NCI-H69 (cell line): ENCODE data around the gene KRTAP2-3.
A peak's percentile ranks its signal among the peaks of the same experiment; 100 is the strongest.
"Not testable (repeated sequence)": the region's sequence is repeated elsewhere in the genome, so short reads cannot be mapped to it uniquely, and the experiment has no call there.

Experiments used
- DNase-seq: peaks from one replicate; lab custom pipeline; 2025; lab: John Stamatoyannopoulos, UW

KRTAP2-3 gene, protein sequence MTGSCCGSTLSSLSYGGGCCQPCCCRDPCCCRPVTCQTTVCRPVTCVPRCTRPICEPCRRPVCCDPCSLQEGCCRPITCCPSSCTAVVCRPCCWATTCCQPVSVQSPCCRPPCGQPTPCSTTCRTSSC

DNA sequence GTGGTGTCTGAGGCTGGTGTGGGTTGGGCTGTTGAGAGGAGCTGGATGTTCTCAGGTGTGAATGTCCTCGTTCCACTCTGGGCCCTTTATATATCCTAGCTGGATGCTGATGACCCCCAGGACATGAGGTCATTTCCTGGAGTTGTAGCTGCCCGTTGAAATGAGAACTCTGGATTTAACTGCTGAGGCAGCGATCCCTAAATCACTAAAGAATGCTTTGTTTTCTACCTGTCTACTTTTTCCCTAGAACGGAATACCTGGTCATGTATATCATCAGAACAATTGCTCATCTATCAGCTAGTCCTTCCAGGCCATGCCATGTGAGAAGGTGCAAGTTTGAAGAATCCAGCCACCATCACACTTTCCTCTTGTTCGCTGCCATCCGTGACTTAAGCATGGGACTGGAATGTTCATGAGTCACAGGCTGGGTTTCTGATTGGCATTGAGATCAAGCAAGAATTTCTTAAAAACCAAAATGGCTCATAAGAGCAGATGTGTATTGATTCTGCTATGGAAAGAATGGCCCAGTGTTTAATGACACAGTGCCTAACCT, at the start of gene KRTAP2-3:
KRTAP2-3 (minus strand) TSS at position 63 of the 553 bp plus-strand sequence. CDS start 64 bp downstream, outside the sequence.
- DNase-seq = no peak

DNA sequence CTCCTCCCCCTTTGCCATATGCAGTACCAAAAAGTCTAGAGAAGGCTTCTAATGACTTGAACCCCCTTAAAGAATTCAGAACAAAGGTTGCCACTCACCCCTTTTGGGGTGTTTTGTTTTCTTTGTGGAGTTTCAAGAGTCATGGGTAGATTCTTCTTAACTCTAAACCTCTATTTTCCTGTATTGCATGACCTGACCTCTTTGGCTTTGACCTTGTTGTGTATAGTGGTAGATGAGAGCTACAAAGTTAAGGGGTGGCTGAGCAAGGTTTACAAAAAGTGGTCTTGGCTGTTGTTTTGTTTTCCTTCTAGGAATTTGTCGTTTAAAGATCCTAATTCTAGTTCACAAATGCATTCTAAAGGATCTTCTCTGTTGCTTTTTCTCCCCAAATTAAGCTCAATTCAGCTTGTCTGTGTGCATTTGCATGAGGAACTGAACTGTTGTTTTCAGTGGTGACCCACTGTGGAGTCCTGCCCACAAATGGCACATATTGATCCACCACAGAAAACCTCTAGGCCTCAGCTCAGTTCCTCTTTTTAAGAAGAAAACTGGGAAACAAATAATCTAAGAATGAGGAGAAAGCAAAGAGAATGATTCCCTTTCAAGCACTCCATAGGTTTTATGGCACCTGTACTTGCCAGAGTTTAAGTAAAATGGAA, 48.9 kb upstream of the KRTAP2-3 start:
- DNase-seq = not testable (repeated sequence)

DNA sequence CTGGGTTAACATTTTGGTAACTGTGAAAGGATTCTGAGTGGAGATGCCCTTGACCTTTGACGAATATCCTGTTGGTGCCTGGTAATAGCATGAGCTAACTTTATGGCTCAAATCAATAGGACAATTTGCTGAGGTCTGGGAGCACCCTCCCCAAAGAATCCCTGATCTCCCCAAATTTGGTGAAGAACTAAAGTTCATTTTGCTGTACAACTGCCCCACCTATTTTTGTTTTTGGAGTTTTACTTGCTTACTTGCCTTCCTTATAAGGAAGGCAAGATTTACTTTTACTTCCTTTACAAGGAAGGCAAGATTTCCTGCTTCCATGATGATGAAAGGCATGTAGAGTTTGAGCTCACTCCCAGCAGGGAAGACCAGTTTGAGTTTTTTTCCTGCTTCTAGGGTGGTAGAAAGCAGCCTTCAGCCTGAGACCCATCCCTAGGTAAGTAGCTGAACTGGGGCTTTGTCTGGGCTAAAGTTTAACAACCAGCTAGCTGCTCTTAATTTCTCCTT, 48.1 kb upstream of the KRTAP2-3 start:
- no peak for DNase-seq

DNA sequence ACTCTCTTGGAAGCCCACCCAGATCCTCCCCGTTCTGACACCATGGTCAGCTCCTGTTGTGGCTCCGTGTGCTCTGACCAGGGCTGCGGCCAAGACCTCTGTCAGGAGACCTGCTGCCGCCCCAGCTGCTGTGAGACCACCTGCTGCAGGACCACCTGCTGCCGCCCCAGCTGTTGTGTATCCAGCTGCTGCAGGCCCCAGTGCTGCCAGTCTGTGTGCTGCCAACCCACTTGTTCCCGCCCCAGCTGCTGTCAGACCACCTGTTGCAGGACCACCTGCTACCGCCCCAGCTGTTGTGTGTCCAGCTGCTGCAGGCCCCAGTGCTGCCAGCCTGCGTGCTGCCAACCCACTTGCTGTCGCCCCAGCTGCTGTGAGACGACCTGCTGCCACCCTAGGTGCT, 45.4 kb upstream of the KRTAP2-3 start, which contains the start of gene KRTAP4-9:
KRTAP4-9 (plus strand) TSS at position 43 of the 400 bp plus-strand sequence; CDS start at position 43, 0 bp downstream.
- DNase-seq = not testable (repeated sequence)

DNA sequence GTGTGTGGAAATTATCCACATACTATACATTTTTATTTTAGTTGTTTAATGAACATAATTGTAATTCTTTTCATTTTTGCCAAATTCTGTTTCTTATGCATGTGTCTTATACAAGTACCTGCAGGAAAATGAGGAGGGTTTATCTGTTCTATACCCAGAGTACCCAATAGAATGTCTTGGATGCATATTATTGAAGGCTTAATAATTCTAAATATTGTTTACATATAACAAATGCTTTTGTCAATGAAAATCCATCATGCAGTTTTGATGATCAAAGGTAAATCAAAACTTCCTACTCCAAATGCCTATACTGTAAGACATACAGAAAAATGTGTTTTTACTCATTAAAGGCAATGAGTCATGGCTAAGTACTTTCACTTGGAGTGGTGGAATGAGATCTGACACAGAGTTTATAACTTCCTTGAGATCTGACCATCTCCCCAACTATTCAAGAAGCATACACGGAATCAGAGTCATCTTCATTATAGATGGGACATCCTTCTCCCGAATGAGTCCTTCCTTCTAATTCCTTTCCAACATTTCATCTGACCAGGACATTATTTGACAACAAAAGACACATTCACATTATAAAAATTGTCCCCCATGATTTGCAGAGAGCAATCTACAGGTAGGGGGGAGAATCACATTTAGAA, 44.6 kb upstream of the KRTAP2-3 start:
- not testable (repeated sequence) for DNase-seq

DNA sequence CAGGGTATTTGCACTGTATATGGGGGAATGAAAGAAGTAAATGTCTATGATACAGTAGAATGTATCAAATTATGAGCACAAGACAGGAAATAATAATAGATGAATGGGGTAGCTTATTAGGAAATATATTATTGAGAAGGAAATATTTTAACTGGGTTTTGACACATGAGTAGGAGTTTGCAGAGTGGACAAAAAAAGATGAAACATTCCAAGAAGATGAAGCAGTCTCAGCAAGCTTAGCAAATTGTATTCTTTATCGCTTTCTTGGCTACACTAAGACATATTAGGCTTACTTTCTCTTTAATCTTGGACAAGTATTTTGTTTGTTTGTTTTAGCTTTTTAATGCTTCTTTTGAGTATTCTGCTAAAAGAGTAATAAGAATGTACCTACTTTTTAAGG, 44.0 kb upstream of the KRTAP2-3 start:
- DNase-seq = no peak

DNA sequence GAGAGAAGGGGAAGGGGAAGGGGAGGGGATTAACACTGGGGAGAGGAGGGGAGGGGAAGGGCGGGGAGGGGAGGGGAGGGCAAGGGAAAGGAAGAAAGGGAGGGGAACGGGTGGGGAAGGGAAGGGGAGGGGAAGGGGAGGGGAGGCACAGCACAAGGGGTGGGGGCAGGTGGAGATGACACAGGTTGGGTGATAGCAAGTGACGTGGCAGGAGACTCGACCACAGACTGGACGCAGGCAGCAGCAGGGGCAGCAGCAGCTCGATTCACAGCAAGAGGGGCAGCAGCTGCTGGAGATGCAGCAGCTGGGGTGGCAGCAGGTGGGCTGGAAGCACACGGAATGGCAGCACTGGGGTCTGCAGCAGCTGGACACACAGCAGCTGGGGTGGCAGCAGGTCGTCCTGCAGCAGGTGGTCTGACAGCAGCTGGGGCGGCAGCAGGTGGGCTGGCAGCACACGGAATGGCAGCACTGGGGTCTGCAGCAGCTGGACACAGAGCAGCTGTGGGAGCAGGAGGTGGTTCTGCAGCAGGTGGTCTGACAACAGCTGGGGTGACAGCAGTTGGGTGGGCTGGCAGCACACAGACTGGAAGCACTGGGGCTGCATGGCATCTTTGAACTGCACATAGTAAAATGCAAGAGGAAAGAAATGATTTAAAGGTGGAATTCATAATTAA, 41.8 kb upstream of the KRTAP2-3 start, which contains the start of gene KRTAP4-16:
KRTAP4-16 (minus strand) TSS at position 624 of the 674 bp plus-strand sequence; CDS start at position 624, 0 bp downstream.
- no peak for DNase-seq

DNA sequence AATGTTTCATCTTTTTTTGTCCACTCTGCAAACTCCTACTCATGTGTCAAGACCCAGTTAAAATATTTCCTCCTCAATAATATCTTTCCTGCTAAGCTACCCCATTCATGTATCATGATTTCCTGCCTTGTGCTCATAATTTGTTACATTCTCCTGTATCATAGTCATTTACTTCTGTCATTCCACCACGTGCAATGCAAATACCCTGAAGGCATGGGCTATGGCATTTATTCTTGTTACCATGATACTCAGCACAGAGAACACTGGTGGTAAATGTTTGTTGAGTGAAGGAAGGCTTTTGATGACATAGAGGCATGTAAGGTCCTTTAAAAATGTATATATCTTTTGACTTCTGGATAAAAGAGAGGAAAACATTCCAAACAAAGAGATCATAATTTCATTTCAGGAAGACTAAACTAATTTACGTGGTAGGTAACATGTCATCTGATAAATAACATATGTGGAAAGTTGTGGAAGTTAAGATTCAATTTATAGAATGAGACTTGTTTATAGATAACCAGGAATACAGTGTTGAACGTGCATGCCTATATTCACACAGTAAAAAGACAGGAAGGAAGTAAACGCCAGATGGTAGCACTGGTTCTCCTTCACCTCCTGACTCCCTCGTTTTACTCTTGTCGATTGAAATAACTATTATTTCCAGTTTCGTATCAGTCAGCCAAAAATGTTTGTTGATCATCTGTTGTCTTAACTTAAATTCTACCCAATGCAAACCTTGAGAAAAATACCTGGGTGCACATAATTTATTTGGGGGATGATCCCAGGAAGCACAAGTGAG, 40.0 kb upstream of the KRTAP2-3 start:
- not testable (repeated sequence) for DNase-seq

DNA sequence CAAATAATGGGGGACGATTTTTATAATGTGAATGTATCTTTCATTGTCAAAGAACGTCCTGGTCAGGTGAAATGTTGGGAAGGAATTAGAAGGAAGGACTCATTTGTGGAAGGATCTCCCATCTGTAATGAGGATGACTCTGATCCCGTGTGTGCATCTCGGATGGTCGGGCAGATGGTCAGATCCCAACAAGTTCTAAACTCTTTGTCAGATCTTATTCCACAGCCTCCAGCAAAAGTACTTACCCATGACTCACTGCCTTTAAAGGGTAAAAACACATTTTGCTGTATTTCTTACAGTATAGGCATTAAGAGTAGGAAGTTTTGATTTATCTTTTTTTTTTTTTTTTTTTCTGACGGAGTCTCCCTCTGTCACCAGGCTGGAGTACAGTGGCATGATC, 38.6 kb upstream of the KRTAP2-3 start:
- no peak for DNase-seq

DNA sequence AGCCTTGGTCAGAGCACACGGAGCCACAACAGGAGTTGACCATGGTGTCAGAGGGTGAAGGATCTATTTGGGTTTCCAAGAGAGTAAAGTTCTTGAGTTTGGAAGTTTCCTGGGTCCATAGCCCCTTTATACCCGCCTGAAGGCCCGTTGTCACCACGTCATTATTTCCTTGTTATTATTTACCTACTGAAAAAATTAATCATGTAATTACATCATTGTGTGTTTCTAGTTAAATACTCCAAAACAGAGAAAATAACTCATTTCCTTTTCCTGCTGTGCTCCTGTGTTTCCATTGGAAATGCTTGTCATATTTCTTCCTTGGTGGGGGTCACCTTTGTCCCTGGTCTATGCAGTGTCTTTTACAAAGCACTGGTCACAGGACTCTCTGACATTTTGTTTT, 38.1 kb upstream of the KRTAP2-3 start, which contains the start of gene KRTAP4-8:
KRTAP4-8 (minus strand) TSS at position 101 of the 400 bp plus-strand sequence; CDS start at position 43, 58 bp downstream.
- DNase-seq = no peak

DNA sequence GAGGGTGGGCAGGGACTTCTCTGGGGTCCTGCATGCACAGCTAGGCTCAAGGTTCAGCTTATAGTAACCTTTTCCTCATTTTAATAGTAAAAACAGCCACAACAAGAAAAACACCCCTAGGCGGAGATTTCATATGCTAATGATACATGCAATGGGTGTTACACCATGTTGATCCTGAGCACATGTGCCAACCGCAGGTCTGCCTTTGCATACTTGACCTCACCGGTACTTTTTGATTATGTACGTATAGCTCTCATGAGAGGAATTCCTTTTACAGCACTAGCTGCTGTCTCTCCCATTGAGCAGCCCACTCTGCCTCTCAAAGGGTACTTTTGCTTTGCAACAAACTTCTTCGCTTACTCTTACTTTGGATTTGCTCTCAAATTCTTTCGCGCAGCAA, 36.1 kb upstream of the KRTAP2-3 start:
- no peak for DNase-seq

DNA sequence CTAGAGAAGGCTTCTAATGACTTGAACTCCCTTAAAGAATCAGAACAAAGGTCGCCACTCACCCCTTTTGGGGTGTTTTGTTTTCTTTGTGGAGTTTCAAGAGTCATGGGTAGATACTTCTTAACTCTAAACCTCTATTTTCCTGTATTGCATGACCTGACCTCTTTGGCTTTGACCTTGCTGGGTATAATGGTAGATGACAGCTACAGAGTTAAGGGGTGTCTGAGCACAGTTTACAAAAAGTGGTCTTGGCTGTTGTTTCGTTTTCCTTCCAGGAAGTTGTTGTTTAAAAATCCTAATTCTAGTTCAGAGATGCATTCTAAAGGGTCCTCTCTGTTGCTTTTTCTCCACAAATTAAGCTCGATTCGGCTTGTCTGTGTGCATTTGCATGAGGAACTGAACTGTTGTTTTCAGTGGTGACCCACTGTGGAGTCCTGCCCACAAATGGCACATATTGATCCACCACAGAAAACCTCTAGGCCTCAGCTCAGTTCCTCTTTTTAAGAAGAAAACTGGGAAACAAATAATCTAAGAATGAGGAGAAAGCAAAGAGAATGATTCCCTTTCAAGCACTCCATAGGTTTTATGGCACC, 28.9 kb upstream of the KRTAP2-3 start:
- not testable (repeated sequence) for DNase-seq

DNA sequence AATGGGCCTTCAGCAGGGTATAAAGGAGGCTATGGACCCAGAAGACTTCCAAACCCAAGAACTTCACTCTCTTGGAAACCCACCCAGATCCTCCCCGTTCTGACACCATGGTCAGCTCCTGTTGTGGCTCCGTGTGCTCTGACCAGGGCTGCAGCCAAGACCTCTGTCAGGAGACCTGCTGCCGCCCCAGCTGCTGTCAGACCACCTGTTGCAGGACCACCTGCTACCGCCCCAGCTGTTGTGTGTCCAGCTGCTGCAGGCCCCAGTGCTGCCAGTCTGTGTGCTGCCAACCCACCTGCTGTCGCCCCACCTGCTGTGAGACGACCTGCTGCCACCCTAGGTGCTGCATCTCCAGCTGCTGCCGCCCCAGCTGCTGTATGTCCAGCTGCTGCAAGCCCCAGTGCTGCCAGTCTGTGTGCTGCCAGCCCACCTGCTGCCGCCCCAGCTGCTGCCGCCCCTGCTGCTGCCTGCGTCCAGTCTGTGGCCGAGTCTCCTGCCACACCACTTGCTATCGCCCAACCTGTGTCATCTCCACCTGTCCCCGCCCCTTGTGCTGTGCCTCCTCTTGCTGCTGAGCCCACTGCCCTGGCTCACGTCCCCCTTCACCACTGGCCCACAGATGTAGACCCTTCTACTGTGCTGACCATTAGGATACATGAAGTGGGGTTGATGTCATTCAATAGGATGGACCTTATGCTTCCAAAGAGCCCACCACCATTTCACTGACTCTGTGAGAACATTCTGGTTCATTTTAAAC, 24.4 kb upstream of the KRTAP2-3 start, which contains the start of gene KRTAP4-7:
KRTAP4-7 (plus strand) TSS at position 51 of the 757 bp plus-strand sequence; CDS start at position 108, 57 bp downstream.
- not testable (repeated sequence) for DNase-seq

DNA sequence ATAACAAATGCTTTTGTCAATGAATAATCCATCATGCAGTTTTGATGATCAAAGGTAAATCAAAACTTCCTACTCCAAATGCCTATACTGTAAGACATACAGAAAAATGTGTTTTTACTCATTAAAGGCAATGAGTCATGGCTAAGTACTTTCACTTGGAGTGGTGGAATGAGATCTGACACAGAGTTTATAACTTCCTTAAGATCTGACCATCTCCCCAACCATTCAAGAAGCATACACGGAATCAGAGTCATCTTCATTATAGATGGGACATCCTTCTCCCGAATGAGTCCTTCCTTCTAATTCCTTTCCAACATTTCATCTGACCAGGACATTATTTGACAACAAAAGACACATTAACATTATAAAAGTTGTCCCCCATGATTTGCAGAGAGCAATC, 23.5 kb upstream of the KRTAP2-3 start:
- DNase-seq = not testable (repeated sequence)

DNA sequence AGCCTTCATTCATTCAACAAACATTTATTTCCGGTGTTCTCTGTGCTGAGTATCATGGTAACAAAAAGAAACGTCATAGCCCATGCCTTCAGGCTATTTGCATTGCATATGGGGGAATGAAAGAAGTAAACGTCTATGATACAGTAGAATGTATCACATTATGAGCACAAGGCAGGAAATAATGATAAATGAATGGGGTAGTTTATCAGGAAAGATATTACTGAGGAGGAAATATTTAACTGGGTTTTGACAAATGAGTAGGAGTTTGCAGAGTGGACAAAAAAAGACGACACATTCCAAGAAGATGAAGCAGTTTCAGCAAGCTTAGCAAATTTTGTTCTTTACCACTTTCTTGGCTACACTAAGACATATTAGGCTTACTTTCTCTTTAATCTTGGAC, 22.7 kb upstream of the KRTAP2-3 start:
- peak; percentile 43 for DNase-seq

DNA sequence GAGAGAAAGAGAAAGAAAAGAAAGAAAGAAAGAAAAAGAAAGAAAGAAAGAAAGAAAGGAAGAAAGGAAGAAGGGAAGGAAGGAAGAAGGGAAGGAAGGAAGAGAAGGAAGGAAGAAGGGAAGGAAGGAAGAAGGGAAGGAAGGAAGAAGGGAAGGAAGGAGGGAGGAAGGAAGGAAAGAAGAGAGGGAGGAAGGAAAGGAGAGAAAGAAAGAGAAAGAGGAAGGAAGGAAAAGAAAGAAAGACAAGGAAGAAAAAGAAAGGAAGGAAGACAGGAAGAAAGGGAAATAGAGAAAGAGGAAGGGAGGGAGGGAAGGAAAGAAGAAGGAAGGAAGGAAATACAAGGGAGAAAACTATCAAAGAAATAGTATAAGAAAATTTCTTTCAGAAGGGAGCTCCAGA, 16.9 kb upstream of the KRTAP2-3 start:
- DNase-seq = no peak

DNA sequence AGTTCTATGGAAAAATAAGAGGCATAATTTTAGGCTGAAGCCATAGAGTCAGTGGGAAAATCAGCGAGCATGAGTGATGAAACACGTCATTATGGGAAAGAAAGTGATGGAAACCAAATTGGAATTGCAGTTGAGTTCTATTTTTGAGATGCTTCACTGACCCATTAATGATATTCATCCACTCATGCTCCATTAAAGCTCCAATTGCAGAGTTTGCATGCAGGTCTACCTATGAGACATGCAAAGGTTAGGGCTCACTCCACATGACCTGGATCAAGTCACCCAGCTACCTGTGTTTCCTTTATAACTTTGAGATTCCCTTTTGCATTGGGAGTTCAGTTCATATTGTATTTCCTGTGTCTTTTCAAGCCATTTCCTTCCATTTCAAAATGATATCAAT, 13.8 kb upstream of the KRTAP2-3 start:
- no peak for DNase-seq

DNA sequence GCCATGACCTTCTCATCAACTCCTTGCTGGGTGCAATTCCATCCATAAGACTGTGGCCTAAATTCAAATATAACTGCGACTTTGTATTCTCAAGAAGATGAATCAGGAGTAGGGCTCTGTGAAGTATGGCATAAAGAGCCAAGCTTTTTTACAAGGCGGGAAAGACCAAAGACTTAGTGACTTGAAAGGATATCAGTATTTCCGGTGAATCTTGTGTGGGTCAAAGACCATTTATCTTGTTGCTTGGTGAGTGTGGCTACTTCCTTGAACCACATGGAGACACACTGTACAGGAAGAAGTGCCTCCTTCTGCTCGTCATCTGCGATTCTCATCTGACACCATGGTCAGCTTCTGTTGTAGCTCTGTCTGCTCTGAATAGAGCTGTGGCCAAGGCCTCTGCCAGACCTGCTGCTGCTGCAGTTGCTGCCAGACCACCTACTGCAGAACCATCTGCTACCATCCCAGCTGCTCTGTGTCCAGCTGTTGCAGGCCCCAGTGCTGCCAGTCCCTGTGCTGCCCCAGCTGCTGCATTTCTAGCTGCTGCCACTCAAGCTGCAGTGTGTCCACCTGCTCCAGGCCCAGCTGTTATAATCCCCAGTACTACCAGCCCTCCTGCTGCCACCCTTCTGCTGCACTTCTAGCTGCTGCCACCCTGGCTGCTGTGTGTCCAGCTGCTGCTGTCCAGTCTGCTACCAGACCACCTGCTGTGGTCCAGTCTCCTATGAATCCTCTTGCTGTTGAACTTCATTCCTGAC, 11.9 kb upstream of the KRTAP2-3 start:
- peak; percentile 62 for DNase-seq

DNA sequence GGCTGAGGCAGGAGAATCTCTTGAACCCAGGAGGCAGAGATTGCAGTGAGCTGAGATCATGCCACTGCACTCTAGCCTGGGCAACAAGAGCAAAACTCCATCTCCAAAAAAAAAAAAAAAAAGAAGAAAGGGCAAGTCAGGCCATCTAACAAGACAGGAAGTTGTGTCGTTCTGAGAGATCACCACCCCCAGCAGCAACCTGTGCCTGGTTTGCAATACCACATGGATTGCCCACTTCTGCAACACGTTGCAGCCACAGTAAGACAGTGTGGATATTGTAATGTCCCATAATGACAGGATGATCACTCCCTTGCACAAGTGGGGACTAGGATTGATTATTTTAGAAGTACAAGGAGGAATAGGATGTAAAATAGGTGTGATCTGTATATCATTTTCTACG, 9.1 kb upstream of the KRTAP2-3 start:
- no peak for DNase-seq
